ENCODE measurements around the gene KCNH1.
"Not testable (repeated sequence)": the region's sequence is repeated elsewhere in the genome, so short reads cannot be mapped to it uniquely, and the experiment has no call there.

The KCNH1 gene

DNA sequence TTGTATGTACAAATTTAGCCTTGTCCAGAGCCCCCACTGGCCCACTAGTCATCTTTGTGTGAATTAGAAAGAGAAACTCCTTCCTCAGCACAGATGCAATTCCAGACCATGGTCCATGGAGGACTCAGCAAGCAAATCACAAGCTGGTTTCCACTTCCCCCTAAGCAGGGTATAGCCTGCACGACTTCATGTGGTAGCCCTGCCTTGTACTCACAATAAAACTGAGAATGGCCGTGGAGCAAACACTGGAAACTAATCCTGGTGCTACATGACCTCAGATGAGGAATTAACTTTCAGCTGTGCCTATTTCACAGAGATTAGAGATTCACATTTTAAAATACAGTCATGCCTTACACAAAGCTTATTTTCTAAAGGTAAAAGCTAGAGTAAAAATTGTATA is 32.5 kb downstream of the KCNH1 start:
- TF ChIP-seq, protein P1, sequence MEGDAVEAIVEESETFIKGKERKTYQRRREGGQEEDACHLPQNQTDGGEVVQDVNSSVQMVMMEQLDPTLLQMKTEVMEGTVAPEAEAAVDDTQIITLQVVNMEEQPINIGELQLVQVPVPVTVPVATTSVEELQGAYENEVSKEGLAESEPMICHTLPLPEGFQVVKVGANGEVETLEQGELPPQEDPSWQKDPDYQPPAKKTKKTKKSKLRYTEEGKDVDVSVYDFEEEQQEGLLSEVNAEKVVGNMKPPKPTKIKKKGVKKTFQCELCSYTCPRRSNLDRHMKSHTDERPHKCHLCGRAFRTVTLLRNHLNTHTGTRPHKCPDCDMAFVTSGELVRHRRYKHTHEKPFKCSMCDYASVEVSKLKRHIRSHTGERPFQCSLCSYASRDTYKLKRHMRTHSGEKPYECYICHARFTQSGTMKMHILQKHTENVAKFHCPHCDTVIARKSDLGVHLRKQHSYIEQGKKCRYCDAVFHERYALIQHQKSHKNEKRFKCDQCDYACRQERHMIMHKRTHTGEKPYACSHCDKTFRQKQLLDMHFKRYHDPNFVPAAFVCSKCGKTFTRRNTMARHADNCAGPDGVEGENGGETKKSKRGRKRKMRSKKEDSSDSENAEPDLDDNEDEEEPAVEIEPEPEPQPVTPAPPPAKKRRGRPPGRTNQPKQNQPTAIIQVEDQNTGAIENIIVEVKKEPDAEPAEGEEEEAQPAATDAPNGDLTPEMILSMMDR (conservative IDR thresholded peaks at IDR 0.05) = no peak
- H3K27ac ChIP-seq = no peak overlapping the region

DNA sequence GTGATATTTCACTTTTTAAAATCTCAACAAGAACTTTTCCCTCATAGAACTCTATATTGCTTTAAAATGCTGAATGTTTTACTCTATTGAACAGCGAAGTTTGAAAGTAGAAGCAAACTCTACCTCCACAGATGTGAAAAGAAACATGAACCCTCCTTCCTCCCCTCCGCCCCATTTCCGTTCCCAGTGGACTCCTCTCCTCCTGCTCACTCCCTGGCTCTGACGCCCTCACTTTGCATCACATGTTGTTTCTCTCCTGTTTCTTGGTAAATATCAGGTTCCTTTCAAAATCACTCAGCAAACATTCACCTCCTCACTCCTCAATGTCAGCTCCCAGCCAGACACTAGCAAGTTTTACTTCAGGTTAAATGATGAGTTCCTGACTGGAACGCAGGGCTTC is 34.6 kb downstream of the KCNH1 start:
- TF ChIP-seq, protein P1 (conservative IDR thresholded peaks at IDR 0.05) = no peak
- no peak overlapping the region for H3K27ac ChIP-seq

DNA sequence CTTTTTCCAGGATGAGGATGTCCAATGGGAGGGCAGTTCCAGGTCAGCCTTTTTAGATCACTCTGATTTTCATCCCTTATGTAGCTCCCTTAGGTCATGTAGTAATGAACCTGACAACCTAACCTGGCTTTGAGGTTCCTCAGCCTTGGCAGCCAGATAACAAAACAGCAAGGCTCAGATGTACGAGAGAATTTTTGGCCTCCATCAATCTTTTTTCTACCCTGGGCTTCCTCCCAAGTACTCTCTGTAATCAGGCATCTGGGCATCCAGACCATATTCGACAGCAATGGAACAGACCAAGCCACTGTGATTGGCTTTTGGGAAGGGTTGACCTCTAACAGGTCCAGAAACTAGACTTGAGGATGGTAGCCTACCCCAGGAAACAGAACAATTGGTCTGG is 38.6 kb downstream of the KCNH1 start:
- no peak overlapping the region for H3K27ac ChIP-seq
- TF ChIP-seq, protein P1 (conservative IDR thresholded peaks at IDR 0.05) = no peak

DNA sequence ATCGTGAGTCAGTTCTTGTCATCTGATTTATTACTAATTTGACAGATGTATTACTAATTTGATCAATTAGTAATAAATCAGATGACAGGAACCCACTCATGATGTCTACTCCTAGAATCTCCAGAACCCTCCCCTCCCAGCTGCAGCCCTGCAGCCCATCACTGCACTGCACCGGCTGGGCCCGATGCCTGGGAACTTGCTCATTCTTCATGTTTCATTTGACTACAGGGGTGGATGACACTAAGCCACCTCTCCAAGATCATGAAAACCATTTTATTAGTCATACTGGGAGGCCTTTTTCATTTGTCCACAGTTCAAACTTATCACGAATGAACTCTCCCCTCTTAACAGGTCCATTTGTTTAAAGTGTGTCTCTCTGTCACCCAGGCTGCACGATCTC is 41.0 kb downstream of the KCNH1 start:
- TF ChIP-seq, protein P1 (conservative IDR thresholded peaks at IDR 0.05) = no peak
- no peak overlapping the region for H3K27ac ChIP-seq

DNA sequence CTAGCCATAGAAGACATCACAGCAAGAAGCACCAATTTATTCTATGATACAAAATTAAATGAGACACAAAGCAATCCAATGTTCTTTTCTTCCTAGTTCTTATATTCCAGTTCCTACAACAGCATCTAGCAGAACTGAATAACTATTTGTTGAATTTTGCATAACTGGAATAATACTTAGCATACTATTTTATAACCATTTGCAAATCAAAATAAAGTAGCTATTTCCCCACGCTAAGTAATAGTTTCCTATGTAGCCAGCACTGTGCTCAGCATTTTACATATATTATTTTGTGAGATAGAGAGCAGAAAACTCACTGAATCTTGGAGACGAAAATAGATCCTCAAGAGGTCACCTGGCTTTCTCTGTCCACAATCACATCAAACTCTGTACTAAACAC is 42.1 kb downstream of the KCNH1 start:
- TF ChIP-seq, protein P1 (conservative IDR thresholded peaks at IDR 0.05) = no peak
- H3K27ac ChIP-seq = no peak overlapping the region

DNA sequence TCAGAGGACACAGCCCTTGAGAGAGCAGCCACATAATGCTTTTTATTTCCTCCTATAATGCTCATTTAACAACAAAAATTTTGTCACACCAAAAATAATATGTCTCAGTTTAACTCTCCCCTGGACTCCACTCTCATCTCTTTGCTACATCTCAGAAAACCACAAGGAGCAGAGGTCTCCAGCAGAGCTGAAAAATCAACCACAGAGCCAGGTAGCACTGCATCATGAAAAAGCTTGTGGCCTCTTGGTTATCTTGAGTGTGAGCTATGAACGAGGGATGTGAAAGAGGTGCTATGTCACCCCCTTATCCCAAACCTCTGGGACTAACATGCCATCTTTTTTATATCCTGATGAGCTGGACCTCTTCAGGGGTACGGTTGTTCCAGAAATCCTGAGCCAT is 44.4 kb downstream of the KCNH1 start:
- TF ChIP-seq, protein P1 (conservative IDR thresholded peaks at IDR 0.05) = no peak
- no peak overlapping the region for H3K27ac ChIP-seq

DNA sequence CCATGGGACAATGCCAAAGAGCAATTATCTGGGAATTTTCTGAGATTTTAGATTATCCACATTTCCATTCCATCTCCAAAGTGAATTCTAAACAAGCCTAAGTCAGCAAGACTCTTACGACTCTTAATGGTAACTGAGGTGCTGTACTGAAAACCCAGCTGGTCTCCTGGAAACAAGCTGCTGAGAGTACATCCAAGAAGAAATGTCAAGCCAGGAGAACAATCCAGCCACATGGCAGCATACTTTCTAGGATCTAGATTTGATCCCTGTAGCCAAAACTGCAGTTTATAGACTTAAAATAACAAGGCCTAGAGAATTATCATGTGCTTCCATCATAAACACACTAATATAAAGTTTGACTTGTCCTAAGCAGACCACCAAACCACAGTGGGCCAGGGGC is 45.8 kb downstream of the KCNH1 start:
- TF ChIP-seq, protein P1 (conservative IDR thresholded peaks at IDR 0.05) = no peak
- no peak overlapping the region for H3K27ac ChIP-seq

DNA sequence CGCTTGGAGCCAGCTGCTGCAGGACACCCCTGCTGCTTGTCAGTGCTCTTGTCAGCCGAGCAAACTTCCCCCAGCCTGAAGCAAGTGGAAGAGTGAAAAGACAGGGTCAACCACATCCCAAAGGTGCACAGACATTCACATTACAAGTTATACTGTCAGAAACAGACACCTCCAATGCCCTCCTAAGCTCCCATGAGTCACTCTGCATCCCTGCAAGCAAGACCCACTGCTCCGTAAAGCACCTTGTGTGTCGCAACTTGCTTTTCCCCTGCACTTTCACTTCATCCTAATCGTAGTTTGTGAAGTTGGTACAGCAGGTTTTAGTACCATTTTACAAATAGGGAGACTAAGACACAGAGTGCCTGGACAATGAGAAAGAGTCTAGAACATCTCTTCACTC is 51.1 kb downstream of the KCNH1 start:
- TF ChIP-seq, protein P1 (conservative IDR thresholded peaks at IDR 0.05) = no peak
- H3K27ac ChIP-seq = no peak overlapping the region

DNA sequence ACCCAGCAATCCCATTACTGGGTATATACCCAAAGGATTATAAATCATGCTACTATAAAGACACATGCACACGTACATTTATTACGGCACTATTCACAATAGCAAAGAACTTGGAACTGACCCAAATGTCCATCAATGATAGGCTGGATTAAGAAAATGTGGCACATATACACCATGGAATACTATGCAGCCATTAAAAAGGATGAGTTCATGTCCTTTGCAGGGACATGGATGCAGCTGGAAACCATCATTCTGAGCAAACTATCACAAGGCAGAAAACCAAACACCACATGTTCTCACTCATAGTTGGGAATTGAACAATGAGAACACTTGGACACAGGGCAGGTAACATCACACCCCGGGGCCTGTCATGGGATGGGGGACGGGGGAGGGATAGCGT is 52.5 kb downstream of the KCNH1 start:
- H3K27ac ChIP-seq = not testable (repeated sequence)

Measured in VCaP (cell line).